ENCODE measurements around the gene ZBTB40.

ZBTB40 gene, protein sequence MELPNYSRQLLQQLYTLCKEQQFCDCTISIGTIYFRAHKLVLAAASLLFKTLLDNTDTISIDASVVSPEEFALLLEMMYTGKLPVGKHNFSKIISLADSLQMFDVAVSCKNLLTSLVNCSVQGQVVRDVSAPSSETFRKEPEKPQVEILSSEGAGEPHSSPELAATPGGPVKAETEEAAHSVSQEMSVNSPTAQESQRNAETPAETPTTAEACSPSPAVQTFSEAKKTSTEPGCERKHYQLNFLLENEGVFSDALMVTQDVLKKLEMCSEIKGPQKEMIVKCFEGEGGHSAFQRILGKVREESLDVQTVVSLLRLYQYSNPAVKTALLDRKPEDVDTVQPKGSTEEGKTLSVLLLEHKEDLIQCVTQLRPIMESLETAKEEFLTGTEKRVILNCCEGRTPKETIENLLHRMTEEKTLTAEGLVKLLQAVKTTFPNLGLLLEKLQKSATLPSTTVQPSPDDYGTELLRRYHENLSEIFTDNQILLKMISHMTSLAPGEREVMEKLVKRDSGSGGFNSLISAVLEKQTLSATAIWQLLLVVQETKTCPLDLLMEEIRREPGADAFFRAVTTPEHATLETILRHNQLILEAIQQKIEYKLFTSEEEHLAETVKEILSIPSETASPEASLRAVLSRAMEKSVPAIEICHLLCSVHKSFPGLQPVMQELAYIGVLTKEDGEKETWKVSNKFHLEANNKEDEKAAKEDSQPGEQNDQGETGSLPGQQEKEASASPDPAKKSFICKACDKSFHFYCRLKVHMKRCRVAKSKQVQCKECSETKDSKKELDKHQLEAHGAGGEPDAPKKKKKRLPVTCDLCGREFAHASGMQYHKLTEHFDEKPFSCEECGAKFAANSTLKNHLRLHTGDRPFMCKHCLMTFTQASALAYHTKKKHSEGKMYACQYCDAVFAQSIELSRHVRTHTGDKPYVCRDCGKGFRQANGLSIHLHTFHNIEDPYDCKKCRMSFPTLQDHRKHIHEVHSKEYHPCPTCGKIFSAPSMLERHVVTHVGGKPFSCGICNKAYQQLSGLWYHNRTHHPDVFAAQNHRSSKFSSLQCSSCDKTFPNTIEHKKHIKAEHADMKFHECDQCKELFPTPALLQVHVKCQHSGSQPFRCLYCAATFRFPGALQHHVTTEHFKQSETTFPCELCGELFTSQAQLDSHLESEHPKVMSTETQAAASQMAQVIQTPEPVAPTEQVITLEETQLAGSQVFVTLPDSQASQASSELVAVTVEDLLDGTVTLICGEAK

GRCh38 chr1:22451702-22452480, at the start of gene ZBTB40:
Gene ZBTB40 (plus strand): TSS chr1:22451851. CDS start chr1:22489949, 38,098 bp downstream.
- peak; percentile 98 for DNase-seq (ENCODE audit: low spot score)

GRCh38 chr1:22402356-22403053, 49.1 kb upstream of the ZBTB40 start:
- no peak for DNase-seq (ENCODE audit: low spot score)

DNA sequence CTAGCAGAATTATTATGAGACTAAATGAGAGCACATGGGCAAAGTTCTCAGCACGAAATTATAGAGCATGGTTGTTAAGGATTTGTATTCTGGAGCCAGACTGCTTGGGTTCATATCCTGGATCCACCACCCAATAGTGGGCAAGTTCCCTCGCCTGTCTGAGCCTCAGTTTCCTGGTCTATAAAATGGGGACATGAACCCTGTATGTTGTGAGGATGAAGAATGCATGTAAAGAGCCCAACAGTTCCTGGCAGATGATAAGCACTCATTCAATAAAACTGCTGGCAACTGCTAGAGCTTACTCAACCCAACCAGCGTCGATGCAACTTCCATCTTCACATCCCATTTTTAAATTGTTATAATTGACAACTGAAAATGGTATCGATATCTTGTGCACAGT, 47.2 kb upstream of the ZBTB40 start:
- DNase-seq (ENCODE audit: low spot score) = no peak

GRCh38 chr1:22406722-22407495, 44.7 kb upstream of the ZBTB40 start:
- no peak for DNase-seq (ENCODE audit: low spot score)

DNA sequence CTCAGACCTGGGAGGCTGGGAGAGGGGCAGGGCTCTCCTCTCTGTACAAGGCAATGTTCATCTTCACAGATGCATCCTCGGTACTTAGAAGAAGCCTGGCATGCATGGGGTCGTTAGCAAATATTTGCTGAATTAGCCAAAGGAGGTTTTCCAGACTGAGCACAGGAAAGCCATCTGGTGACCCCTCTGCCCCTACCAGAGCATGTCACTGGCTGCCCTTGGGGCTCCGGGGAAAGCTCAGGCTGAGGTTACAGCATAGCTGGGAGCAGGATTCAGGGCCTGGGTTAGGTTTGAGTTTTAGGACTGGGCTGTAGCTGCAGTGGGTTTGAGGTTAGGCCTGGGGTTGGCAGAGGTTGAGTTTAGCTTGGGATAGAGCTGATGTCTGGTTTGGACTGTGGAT, 43.4 kb upstream of the ZBTB40 start:
- DNase-seq (ENCODE audit: low spot score) = no peak

- no peak for DNase-seq (ENCODE audit: low spot score)
Observed at GRCh38 chr1:22410401-22410800, 41.2 kb upstream of the ZBTB40 start.

DNA sequence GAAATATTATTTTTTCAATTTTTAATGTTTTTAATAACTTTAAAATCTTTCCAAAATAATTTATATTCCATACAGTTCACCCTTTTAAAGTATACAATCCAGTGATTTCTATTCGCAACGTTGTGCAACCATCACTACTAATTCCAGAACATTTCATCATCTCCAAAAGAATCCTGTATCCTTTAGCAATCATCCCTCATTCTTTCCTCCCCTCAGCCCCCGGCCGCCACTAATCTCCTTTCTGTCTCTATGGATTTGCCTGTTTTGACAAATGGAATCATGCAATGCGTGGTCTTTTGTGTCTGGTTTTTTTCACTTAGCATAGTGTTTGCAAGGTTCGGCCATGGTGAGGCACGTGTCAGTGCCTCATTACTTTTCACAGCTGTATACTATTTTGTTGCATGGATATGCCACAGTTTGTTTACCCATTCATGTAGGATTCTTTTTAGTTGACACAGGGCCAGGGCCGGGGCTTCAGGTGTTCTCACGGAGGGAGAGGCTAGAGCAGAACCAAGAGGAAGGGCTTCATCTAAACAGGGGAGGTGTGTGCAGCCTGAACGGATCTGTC, 40.6 kb upstream of the ZBTB40 start:
- no peak for DNase-seq (ENCODE audit: low spot score)

- no peak for DNase-seq (ENCODE audit: low spot score)
Observed at GRCh38 chr1:22411589-22411988, 40.1 kb upstream of the ZBTB40 start.

- DNase-seq (ENCODE audit: low spot score) = no peak
Observed at GRCh38 chr1:22412932-22413727, 38.5 kb upstream of the ZBTB40 start.

GRCh38 chr1:22413799-22414198, 37.9 kb upstream of the ZBTB40 start:
- no peak for DNase-seq (ENCODE audit: low spot score)

DNA sequence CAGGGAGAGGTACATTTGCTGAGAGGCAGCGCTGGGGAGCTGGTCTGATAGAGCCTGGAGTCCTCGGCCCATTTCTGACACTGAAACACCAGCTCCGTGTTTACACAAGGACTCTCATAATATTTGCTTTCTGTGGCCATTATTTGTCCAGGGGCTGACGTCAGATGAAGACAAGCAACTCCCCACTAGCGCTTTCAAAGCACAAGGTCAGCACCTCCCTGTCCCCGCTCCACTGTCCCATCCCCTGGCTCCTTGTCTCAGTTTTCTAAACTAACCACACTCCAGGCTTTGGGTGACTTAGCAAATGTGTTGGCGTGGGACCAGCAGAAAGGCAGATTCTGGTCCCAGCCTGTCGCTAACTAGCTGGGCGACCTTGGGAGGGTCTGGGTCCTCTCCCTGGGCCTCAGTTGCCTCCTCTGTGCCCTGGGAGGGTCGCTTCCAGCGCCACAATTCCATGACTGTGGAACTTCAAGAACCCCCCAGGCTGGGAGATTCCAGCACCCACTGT, 37.4 kb upstream of the ZBTB40 start:
- DNase-seq (ENCODE audit: low spot score) = no peak

GRCh38 chr1:22415489-22415888, 36.2 kb upstream of the ZBTB40 start:
- no peak for DNase-seq (ENCODE audit: low spot score)

- peak; percentile 87 for DNase-seq (ENCODE audit: low spot score)
Observed at GRCh38 chr1:22416555-22417454, 34.8 kb upstream of the ZBTB40 start.

DNA sequence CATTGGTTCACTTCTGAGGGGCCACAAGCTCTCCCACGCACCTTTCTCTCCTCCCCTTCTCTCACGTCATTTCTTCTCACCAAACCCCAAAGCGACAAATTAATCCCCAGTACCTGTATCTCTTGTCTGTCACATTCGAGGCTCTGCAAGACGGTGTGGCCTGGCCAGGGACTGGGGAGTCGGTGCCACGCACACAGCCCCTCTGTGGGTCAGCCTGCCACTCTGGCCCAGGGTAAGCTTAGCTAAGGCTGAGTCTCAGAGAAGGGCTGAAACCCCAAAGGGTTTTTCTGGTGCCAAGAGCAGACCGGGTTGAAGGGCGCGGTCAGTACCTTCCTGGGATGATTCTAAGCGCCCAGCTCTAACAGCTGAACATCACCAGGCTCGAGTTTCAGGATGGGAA, 34.2 kb upstream of the ZBTB40 start:
- no peak for DNase-seq (ENCODE audit: low spot score)

- no peak for DNase-seq (ENCODE audit: low spot score)
Observed at GRCh38 chr1:22418312-22418711, 33.3 kb upstream of the ZBTB40 start.

- no peak for DNase-seq (ENCODE audit: low spot score)
Observed at GRCh38 chr1:22418933-22419382, 32.7 kb upstream of the ZBTB40 start.

DNA sequence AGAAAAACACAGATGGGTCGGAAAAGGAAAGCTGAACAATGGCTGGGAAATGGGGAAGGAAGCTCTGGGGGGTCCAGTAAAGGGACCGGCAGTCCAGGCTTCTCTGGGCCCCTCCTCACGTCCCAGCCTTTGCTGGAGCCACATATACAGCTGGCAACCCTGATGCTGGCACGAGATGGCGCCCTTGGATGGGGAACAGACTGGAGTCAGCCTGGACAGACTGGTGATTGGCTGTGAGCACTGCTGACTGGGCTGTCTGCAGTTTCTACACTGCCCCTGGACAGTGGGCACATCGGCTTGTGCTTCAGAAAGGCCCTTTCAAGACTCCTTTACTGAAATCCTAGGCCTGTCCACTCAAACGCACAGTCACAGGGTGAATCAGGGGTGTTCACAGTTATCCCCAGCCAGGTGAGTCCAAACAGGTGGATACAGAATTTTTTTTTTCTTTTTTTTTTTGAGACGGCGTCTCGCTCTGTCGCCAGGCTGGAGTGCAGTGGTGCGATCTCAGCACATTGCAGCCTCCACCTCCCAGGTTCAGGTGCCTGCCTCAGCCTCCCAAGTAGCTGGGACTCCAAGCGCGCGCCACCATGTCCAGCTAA, 31.1 kb upstream of the ZBTB40 start:
- peak; percentile 87 for DNase-seq (ENCODE audit: low spot score)
